ENCODE data around the gene SDK2. TPM values are rescaled to one million over a fixed set of nuclear protein-coding genes. Genes with fewer than 3 reads are reported as not detected.
"Not testable (repeated sequence)": the region's sequence is repeated elsewhere in the genome, so short reads cannot be mapped to it uniquely, and the experiment has no call there.

The SDK2 gene
- total and polyA plus RNA-seq, 8 donors: 0.04 to 0.31 (median 0.17) TPM

GRCh38 chr17:73463821-73464220 lies 180.4 kb downstream of the SDK2 start:
- no peaks in the 10 kb centered on the region for H3K9me3 ChIP-seq
- H3K36me3 ChIP-seq: no peaks in the 10 kb centered on the region
- no peak for FAIRE-seq
- no peaks in the 10 kb centered on the region for H3K4me1 ChIP-seq
- DNase-seq: no peak
- WGBS, 2 donors: 64 to 67% methylated on average over 5 of the region's 5 CpGs
- no peak overlapping the region for H3K27ac ChIP-seq
- H3K4me3 ChIP-seq: no peak overlapping the region
- TF ChIP-seq, protein P1, sequence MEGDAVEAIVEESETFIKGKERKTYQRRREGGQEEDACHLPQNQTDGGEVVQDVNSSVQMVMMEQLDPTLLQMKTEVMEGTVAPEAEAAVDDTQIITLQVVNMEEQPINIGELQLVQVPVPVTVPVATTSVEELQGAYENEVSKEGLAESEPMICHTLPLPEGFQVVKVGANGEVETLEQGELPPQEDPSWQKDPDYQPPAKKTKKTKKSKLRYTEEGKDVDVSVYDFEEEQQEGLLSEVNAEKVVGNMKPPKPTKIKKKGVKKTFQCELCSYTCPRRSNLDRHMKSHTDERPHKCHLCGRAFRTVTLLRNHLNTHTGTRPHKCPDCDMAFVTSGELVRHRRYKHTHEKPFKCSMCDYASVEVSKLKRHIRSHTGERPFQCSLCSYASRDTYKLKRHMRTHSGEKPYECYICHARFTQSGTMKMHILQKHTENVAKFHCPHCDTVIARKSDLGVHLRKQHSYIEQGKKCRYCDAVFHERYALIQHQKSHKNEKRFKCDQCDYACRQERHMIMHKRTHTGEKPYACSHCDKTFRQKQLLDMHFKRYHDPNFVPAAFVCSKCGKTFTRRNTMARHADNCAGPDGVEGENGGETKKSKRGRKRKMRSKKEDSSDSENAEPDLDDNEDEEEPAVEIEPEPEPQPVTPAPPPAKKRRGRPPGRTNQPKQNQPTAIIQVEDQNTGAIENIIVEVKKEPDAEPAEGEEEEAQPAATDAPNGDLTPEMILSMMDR (IDR thresholded peaks at IDR 0.05): no peak
- no peaks in the 10 kb centered on the region for H3K27me3 ChIP-seq
- no peak for ATAC-seq
- intact Hi-C loops (cut with DNase I): no loop called here

DNA sequence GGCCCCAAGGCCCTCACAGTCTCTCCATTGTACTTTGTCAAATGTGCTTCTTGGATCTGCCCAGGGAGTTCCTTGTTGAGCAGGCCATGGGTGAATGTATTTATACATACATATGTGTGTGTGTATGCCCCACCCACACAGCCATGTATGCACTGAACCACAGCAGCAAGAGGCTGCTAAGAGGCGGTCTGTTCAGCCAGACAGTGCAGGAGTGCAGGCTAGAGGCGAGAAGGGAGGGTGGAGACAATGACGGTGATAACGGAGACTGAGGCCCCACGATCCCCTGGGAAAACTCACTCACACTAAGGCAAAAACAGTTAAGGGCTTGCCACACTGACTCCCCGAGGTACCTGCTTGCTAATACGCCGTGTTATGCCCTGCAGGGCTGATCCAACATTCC lies 181.4 kb downstream of the SDK2 start:
- FAIRE-seq: no peak
- ATAC-seq: no peak
- DNase-seq: no peak

GRCh38 chr17:73459980-73460379 lies 184.3 kb downstream of the SDK2 start:
- H3K36me3 ChIP-seq: no peaks in the 10 kb centered on the region
- TF ChIP-seq, protein P1 (IDR thresholded peaks at IDR 0.05): no peak
- DNase-seq (no peak), ATAC-seq (no peak), FAIRE-seq (no peak)
- intact Hi-C loops (cut with DNase I): no loop called here
- no peaks in the 10 kb centered on the region for H3K27me3 ChIP-seq
- H3K9me3 ChIP-seq: no peaks in the 10 kb centered on the region
- no peaks in the 10 kb centered on the region for H3K4me1 ChIP-seq
- 56 to 75% methylated on average over 7 of the region's 7 CpGs for WGBS, 2 donors
- no peak overlapping the region for H3K4me3 ChIP-seq
- H3K27ac ChIP-seq: no peak overlapping the region

More for the DNA sequence above, 181.4 kb downstream of the SDK2 start:
- intact Hi-C loops (cut with DNase I): no loop called here
- TF ChIP-seq, protein P1 (IDR thresholded peaks at IDR 0.05): no peak
- H3K4me1 ChIP-seq: no peaks in the 10 kb centered on the region
- H3K27me3 ChIP-seq: no peaks in the 10 kb centered on the region
- WGBS, 2 donors: 76 to 81% methylated on average over 8 of the region's 8 CpGs
- no peak overlapping the region for H3K4me3 ChIP-seq
- no peak overlapping the region for H3K27ac ChIP-seq
- H3K36me3 ChIP-seq: no peaks in the 10 kb centered on the region
- H3K9me3 ChIP-seq: no peaks in the 10 kb centered on the region

DNA sequence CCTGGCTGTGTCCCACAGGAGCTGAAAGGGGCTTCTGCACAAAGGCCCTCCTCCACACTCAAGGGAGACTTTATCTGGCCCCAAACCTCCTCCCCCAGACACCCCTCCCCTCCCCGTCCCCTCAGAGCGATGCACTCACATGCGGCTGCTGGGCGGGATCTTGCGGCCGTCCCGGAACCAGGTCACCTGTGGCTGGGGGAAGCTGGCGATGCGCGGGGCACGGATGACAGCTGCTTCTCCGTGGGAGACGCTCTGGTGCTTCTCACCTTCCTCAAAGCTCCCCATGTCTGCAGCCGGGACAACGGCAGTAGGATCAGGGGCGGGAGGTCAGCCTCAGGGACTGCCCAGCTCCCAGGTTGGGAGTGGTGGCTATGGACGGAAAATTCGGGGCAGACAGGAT lies 188.5 kb downstream of the SDK2 start:
- TF ChIP-seq, protein P1 (IDR thresholded peaks at IDR 0.05): no peak
- Histone ChIP-seq H3K4me1 (no peaks in the 10 kb centered on the region), H3K27me3 (no peaks in the 10 kb centered on the region), H3K27ac (no peak overlapping the region), H3K36me3 (no peaks in the 10 kb centered on the region), H3K4me3 (no peak overlapping the region), H3K9me3 (no peaks in the 10 kb centered on the region)
- intact Hi-C loops (cut with DNase I): no loop called here
- no peak for DNase-seq
- no peak for FAIRE-seq
- peak in 1 of 4 donors; percentile 37 for ATAC-seq
- WGBS, 2 donors: 26 to 30% methylated on average over 18 of the region's 18 CpGs

- no peaks in the 10 kb centered on the region for H3K4me1 ChIP-seq
- no peaks in the 10 kb centered on the region for H3K36me3 ChIP-seq
- 28 to 38% methylated on average over 21 of the region's 21 CpGs for WGBS, 2 donors
- no peaks in the 10 kb centered on the region for H3K9me3 ChIP-seq
- no peak overlapping the region for H3K4me3 ChIP-seq
- intact Hi-C loops (cut with DNase I): no loop called here
- H3K27ac ChIP-seq: no peak overlapping the region
- TF ChIP-seq, protein P1 (IDR thresholded peaks at IDR 0.05): no peak
- ATAC-seq (peak in 3 of 4 donors; percentile 69 to 95 (median 90)), FAIRE-seq (no peak), DNase-seq (peak in 1 of 6 donors; percentile 17)
- no peaks in the 10 kb centered on the region for H3K27me3 ChIP-seq
Observed at GRCh38 chr17:73455050-73455687, 189.1 kb downstream of the SDK2 start.

DNA sequence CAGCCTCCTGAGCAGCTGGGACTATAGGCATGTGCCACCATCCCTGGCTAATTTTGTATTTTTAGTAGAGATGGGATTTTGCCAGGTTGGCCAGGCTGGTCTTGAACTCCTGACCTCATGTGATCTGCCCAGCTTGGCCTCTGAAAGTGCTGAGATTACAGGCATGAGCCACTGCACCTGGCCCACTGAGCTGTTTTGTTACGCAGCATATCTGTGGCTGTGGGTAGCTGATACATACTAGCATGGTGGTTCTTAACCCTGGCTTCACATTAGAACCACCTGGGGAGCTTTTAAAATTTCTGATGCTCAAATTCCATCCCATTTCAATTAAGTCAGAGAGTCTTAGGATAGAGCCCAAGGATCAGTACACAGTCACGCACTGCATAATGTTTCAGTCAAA lies 190.8 kb downstream of the SDK2 start:
- WGBS, 2 donors: 86 to 98% methylated on average over 2 of the region's 2 CpGs
- H3K27me3 ChIP-seq; DNase-seq; ATAC-seq; FAIRE-seq; intact Hi-C loops (cut with DNase I); H3K9me3 ChIP-seq; H3K4me3 ChIP-seq; H3K27ac ChIP-seq; H3K4me1 ChIP-seq; H3K36me3 ChIP-seq: not testable (repeated sequence)
